GM23248 (cell line): ENCODE measurements around the gene DSN1.

ENCODE experiments used
- EZH2 ChIP-seq: fragments of 200-600 bp; sonication (generic); IDR thresholded peaks from 2 replicates; pipeline ENCODE4 v1.6.1; 2018; ENCODE audit warnings: antibody characterized with exemption, mild to moderate bottlenecking; ENCODE audit not compliant: insufficient read depth, poor library complexity, severe bottlenecking
- EZH2phosphoT487 ChIP-seq: fragments of 200-600 bp; sonication (generic); IDR thresholded peaks from 2 replicates; pipeline ENCODE4 v1.6.1; 2018; ENCODE audit warnings: antibody characterized with exemption, moderate library complexity, mild to moderate bottlenecking, low read depth; ENCODE audit not compliant: insufficient read depth

GRCh38 chr20:36795691-36796090 lies 22.1 kb upstream of the DSN1 start:
- TF ChIP-seq EZH2phosphoT487 (no peak), EZH2 (no peak)
